NB4 (cell line): Measurements from ENCODE around the gene ERICH6.

Experiments used
- DNase-seq: peaks from one replicate; pipeline ENCODE4 v3.0.0; 2010; ENCODE audit warnings: low read depth
- H3K4me3 ChIP-seq: one replicate; pipeline ENCODE4 v1.5.1; 2011; ENCODE audit warnings: mild to moderate bottlenecking, low read depth, low read length, moderate library complexity
- MYC ChIP-seq: IDR thresholded peaks from 2 replicates; pipeline ENCODE4 v1.6.1; 2011; ENCODE audit warnings: low read depth, low read length
- POLR2A ChIP-seq: IDR thresholded peaks from 2 replicates; pipeline ENCODE4 v1.6.1; 2011; ENCODE audit warnings: mild to moderate bottlenecking; ENCODE audit not compliant: insufficient read length; ENCODE audit errors: extremely low read depth
- TF ChIP-seq, protein P1 (sequence below): IDR thresholded peaks from one replicate; pipeline ENCODE4 v1.5.1; 2012; ENCODE audit warnings: low read depth, low read length
- TF ChIP-seq, protein P2 (sequence below): IDR thresholded peaks from 2 replicates; pipeline ENCODE4 v1.6.1; 2011; ENCODE audit warnings: low read depth, low read length

Gene ERICH6

DNA sequence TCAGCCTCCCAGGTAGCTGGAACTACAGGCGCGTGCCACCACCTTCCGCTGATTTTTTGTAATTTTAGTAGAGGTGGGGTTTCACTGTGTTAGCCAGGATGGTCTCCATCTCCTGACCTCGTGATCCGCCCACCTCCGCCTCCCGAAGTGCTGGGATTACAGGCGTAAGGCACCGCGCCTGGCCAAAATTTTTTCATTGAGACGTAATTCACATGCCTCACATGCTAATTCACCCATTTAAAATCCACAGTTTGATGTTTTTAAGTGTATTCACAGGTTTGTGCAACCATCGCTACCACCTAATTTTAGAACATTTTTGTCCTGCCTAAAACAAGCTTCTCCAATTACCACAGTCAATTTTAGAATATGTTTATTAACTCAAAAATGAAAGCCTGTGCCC is 63.5 kb downstream of the ERICH6 start:
- H3K4me3 ChIP-seq, result no peak overlapping the region
- DNase-seq, result no peak
- no peak for TF ChIP-seq POLR2A
- TF ChIP-seq, protein P1, sequence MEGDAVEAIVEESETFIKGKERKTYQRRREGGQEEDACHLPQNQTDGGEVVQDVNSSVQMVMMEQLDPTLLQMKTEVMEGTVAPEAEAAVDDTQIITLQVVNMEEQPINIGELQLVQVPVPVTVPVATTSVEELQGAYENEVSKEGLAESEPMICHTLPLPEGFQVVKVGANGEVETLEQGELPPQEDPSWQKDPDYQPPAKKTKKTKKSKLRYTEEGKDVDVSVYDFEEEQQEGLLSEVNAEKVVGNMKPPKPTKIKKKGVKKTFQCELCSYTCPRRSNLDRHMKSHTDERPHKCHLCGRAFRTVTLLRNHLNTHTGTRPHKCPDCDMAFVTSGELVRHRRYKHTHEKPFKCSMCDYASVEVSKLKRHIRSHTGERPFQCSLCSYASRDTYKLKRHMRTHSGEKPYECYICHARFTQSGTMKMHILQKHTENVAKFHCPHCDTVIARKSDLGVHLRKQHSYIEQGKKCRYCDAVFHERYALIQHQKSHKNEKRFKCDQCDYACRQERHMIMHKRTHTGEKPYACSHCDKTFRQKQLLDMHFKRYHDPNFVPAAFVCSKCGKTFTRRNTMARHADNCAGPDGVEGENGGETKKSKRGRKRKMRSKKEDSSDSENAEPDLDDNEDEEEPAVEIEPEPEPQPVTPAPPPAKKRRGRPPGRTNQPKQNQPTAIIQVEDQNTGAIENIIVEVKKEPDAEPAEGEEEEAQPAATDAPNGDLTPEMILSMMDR, result no peak
- TF ChIP-seq MYC, result no peak
- TF ChIP-seq, protein P2, sequence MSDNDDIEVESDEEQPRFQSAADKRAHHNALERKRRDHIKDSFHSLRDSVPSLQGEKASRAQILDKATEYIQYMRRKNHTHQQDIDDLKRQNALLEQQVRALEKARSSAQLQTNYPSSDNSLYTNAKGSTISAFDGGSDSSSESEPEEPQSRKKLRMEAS, result no peak

DNA sequence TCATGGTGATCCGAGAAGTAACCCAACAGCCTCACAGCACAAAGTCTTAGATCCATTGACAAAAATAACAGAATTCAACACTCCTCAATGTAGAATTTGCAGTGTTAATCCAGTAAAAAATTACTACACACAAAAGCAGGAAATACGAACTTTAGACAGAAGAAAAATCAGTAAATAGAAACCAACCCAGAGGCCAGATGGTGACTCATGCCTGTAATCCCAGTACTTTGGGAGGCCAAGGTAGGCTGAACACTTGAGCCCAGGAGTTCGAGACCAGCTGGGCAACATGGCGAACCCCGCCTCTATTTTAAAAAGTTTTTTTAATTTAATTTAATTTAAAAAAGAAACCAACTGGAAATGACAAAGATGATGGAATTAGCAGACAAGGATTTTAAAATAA is 64.5 kb downstream of the ERICH6 start:
- no peak for DNase-seq
- TF ChIP-seq, protein P1, result no peak
- TF ChIP-seq, protein P2, result no peak
- TF ChIP-seq MYC, result no peak
- no peak for TF ChIP-seq POLR2A
- H3K4me3 ChIP-seq, result no peak overlapping the region

DNA sequence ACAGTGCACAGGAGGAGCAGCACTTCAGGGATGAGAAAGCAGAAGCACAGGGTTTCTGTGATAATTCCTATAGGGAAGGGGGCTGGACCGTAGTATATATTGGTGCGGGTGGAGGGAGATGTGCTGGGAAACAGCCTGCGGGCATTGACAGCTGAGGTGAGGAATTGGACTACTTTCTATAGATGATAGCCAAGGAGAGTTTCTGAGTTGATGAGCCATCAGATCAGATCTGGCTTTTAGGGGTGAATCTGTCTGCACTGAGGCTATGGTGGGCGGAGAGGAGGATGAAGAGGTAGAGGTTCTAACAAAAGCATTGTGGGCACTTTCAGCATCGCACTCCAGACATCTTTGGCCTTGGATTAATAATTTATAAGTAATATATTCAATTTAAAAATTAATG is 67.5 kb downstream of the ERICH6 start:
- H3K4me3 ChIP-seq, result no peak overlapping the region
- DNase-seq, result no peak
- TF ChIP-seq POLR2A, result no peak
- TF ChIP-seq, protein P2, result no peak
- TF ChIP-seq, protein P1, result no peak
- TF ChIP-seq MYC, result no peak

DNA sequence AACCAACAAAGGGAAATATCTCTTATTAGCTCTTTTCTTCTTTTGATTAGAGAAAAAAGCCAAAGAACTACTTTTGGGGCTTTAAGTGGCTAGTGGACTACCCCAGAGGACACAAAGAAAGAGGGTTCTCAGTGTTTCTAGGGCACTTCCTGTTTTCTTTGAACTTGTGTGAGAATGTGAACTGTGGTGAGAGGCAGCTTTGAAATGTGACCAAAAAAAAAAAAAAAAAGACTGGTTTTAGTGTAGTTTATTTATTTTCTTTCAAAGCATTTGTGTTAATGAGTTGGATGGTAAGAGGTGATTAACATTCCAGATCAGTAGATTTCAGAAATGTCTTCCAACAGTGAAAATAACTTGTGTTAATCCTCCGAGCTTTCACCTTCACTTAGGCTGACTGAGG is 68.2 kb downstream of the ERICH6 start:
- TF ChIP-seq POLR2A, result no peak
- TF ChIP-seq, protein P1, result no peak
- TF ChIP-seq MYC, result no peak
- TF ChIP-seq, protein P2, result no peak
- no peak overlapping the region for H3K4me3 ChIP-seq
- DNase-seq, result peak; percentile 55

DNA sequence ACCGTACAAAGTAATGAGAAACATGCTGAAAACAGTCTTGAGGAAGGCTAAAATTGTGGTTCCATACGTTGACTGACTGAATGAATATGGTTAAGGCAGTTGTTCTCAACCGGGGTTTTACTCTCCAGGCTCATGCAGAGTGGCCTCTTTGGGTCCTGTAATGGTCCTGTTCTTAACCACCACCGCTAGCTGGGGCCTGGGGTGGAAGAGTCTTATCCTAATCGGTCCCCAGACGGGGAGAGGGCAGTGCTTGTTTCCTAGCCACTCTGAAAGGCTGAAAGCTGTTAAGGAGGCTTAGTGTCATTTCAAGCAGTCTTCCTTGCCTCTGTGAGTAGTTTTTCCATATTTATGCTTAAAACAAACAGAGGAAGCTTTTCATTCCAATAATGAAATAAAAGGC is 68.6 kb downstream of the ERICH6 start:
- DNase-seq, result peak; percentile 6
- H3K4me3 ChIP-seq, result no peak overlapping the region
- TF ChIP-seq POLR2A (no peak), MYC (no peak)
- TF ChIP-seq, protein P2, result no peak
- TF ChIP-seq, protein P1, result no peak

DNA sequence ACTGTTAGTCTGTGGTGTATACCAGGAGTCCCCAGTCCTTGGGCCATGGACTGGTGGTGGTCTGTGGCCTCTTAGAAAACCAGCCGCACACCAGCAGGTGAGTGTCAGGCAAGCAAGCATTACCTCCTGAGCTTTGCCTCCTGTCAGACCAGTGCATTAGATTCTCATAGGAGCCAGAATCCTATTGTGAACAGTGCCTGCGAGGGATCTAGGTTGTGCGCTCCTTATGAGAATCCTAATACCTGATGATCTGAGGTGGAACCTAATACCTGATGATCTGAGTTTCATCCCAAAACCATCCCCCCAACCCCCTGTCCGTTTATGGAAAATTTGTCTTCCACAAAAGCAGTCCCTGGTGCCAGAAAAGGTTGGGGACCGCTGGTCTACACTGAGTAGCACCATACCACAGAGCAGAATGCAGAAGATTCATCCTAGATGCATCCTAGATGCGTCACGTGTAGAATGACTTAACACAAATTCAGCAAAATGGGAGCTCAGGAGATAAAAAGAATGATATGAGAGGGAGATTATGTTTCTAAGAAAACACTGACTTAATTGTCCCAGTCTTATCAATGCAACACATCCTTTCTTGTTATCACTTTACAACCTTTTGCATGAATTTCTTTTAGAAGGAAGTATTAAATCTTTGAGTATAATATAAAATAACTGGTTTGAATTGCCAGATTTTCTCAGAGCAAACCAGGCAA is 72.1 kb downstream of the ERICH6 start:
- no peak for DNase-seq
- TF ChIP-seq MYC, result no peak
- TF ChIP-seq, protein P2, result no peak
- no peak for TF ChIP-seq POLR2A
- TF ChIP-seq, protein P1, result no peak
- no peak overlapping the region for H3K4me3 ChIP-seq
